ENCODE measurements around the gene HDAC4.

- no peak for TF ChIP-seq CTCF (optimal IDR thresholded peaks at IDR 0.05 in 1 of 3, IDR thresholded peaks at IDR 0.05 in 1 of 3, conservative IDR thresholded peaks at IDR 0.05 in 1 of 3; ENCODE audit: extremely low read depth in 1 of 3, insufficient read depth in 2 of 3, low read length in 3 of 3)
- TF ChIP-seq EZH2 (IDR thresholded peaks at IDR 0.05; ENCODE audit: low read length), result no peak
Measured at GRCh38 chr2:239279508-239280295, 121.1 kb downstream of the HDAC4 start.
